Upper lobe of left lung (tissue), 4 donors: ENCODE results near the gene SLAMF9.

Experiments used
- POLR2A ChIP-seq, 4 donors: fragments of 450-650 bp; IDR thresholded peaks; one replicate each; pipeline ENCODE4 v1.5.1; 2016 to 2017; ENCODE audit warnings: antibody characterized with exemption in 4 of 4, mild to moderate bottlenecking in 2 of 4
- TF ChIP-seq, protein P1 (sequence below), 6 experiments: fragments of 450-650 bp in 4 of 6; fragments of 200-600 bp in 2 of 6; sonication (generic) in 2 of 6; IDR thresholded peaks; one replicate each; pipeline ENCODE4 v1.5.1; 2016 to 2019; ENCODE audit warnings: antibody characterized with exemption in 6 of 6

DNA sequence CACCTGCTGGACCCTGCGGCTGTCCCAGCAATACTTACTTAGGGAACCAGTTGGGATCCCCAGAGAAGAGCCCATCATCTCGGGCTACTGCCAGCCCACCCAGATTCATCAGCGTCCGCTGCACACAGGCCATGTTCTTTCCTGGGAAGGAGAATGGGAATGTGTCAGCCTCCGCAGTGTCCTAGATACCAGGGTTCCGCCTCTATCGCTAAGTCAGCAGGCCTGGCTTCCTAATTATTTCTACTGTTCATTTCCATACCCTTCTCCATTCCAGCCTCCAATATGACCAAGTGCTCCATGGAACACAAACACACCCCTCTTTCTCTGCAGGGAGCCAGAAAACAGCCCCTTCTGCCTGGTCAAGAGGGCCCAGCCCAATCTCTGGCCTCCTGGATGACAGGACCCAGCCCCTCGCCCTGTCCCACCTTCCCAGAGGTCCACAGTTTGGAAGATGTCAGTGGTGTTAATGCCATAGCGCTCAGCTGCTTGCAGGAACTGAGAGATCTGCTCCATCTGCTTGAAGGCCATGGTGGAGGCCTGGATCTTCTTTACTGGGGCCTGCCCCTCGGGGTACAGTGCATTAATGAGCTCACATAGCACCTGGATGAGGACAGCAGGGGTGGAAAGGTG, 34.7 kb downstream of the SLAMF9 start:
- TF ChIP-seq POLR2A (IDR thresholded peaks at IDR 0.05) = no peak
- TF ChIP-seq, protein P1, sequence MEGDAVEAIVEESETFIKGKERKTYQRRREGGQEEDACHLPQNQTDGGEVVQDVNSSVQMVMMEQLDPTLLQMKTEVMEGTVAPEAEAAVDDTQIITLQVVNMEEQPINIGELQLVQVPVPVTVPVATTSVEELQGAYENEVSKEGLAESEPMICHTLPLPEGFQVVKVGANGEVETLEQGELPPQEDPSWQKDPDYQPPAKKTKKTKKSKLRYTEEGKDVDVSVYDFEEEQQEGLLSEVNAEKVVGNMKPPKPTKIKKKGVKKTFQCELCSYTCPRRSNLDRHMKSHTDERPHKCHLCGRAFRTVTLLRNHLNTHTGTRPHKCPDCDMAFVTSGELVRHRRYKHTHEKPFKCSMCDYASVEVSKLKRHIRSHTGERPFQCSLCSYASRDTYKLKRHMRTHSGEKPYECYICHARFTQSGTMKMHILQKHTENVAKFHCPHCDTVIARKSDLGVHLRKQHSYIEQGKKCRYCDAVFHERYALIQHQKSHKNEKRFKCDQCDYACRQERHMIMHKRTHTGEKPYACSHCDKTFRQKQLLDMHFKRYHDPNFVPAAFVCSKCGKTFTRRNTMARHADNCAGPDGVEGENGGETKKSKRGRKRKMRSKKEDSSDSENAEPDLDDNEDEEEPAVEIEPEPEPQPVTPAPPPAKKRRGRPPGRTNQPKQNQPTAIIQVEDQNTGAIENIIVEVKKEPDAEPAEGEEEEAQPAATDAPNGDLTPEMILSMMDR (IDR thresholded peaks at IDR 0.05) = no peak
